ENCODE results near the gene TXNDC15. TPM values are rescaled to one million over a fixed set of nuclear protein-coding genes. Genes with fewer than 3 reads are reported as not detected.

The TXNDC15 gene
- total and polyA plus RNA-seq, 2 of the 13 experiments (the other 11 are each of a cell fraction or from before 2014, with no cell fraction given) = 22.2 to 49.9 TPM

DNA sequence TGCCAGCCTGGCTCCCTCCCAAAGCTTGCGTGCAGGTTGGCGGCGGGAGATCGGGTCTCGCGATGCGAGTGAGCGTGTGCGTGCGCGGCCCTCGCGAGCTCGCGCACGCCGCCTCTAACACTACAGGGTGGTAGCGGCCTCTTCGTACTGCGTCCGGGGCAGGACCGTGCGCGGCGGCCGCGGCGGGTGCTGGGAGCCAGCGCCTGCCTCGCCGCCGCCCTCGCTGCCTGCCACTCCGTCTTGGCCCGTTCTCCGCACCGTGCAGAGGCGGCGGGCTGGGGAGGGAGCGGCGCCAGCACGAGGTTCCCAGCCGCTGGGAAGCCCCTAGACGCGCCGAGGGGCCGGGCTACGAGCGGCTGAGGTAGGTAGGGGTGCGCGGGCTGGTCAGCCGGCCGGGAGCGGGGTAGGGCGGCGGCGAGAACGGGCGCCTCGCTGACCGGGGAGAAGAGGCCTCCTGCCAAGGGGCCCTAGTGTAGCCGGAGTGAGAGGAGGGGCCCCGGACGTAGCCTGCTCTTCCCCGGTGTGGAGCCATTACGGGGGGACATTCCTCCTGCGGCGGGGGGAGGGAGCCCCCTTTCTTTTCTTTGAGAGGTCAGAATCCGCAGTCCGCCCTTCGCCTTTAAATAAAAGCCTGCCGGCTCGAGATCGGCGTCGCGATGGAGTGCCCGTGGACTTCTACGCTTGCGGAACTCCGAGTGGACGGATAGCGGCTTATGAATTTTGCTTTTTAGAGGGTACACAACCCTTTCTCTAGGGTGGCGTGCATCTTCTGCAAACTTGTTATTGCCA, 28.1 kb upstream of the TXNDC15 start, which contains the start of gene C5orf24 (continued):
- TF ChIP-seq MTA1 (CRISPR knock-in tag; IDR thresholded peaks at IDR 0.05; ENCODE audit: borderline replicate concordance) = peak; percentile 88; the same call in 1 of the 2 replicates
- no peak for TF ChIP-seq ZNF138 (CRISPR knock-in tag; IDR thresholded peaks at IDR 0.05; ENCODE audit: low read depth)
- TF ChIP-seq GPBP1L1 (CRISPR knock-in tag; IDR thresholded peaks at IDR 0.05) = no peak
- no peak for TF ChIP-seq ZNF567 (CRISPR knock-in tag; IDR thresholded peaks at IDR 0.05; ENCODE audit: borderline replicate concordance)
- TF ChIP-seq GTF2F1 (IDR thresholded peaks at IDR 0.05; ENCODE audit: low read length) = no peak
- TF ChIP-seq FOXK1 (CRISPR knock-in tag; IDR thresholded peaks at IDR 0.05; ENCODE audit: borderline replicate concordance, low read depth) = no peak
- TF ChIP-seq ZSCAN20 (CRISPR knock-in tag; IDR thresholded peaks at IDR 0.05; ENCODE audit: borderline replicate concordance) = no peak; the same call in none of the 2 replicates
- TF ChIP-seq, protein P1, sequence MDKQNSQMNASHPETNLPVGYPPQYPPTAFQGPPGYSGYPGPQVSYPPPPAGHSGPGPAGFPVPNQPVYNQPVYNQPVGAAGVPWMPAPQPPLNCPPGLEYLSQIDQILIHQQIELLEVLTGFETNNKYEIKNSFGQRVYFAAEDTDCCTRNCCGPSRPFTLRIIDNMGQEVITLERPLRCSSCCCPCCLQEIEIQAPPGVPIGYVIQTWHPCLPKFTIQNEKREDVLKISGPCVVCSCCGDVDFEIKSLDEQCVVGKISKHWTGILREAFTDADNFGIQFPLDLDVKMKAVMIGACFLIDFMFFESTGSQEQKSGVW (CRISPR knock-in tag; IDR thresholded peaks at IDR 0.05; ENCODE audit: borderline replicate concordance) = no peak
- TF ChIP-seq, protein P2, sequence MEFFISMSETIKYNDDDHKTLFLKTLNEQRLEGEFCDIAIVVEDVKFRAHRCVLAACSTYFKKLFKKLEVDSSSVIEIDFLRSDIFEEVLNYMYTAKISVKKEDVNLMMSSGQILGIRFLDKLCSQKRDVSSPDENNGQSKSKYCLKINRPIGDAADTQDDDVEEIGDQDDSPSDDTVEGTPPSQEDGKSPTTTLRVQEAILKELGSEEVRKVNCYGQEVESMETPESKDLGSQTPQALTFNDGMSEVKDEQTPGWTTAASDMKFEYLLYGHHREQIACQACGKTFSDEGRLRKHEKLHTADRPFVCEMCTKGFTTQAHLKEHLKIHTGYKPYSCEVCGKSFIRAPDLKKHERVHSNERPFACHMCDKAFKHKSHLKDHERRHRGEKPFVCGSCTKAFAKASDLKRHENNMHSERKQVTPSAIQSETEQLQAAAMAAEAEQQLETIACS (CRISPR knock-in tag; IDR thresholded peaks at IDR 0.05) = peak; percentile 100
- TF ChIP-seq ZNF496 (CRISPR knock-in tag; IDR thresholded peaks at IDR 0.05; ENCODE audit: insufficient replicate concordance) = no peak
- TF ChIP-seq ZNF160 (CRISPR knock-in tag; IDR thresholded peaks at IDR 0.05) = no peak
- no peak for TF ChIP-seq BHLHE40 (IDR thresholded peaks at IDR 0.05; ENCODE audit: low read length)
- TF ChIP-seq CREM (IDR thresholded peaks at IDR 0.05) = no peak
- no peak for TF ChIP-seq CREM (CRISPR knock-in tag; IDR thresholded peaks at IDR 0.05)
- peak; percentile 98 for TF ChIP-seq ZFX (CRISPR knock-in tag; IDR thresholded peaks at IDR 0.05; ENCODE audit: low read depth)
- TF ChIP-seq AGO1 (IDR thresholded peaks at IDR 0.05; ENCODE audit: low read depth, low read length, poor library complexity, severe bottlenecking) = peak; percentile 84
- TF ChIP-seq MBNL3 (CRISPR knock-in tag; conservative IDR thresholded peaks at IDR 0.05) = no peak
- TF ChIP-seq SYNCRIP (IDR thresholded peaks at IDR 0.05; ENCODE audit: insufficient read depth, low read depth, low read length) = no peak
- 0 out of 2 replicates have a peak, but pooled peaks have one; percentile 23 for TF ChIP-seq ISX (CRISPR knock-in tag; conservative IDR thresholded peaks at IDR 0.05)
- TF ChIP-seq, protein P3, sequence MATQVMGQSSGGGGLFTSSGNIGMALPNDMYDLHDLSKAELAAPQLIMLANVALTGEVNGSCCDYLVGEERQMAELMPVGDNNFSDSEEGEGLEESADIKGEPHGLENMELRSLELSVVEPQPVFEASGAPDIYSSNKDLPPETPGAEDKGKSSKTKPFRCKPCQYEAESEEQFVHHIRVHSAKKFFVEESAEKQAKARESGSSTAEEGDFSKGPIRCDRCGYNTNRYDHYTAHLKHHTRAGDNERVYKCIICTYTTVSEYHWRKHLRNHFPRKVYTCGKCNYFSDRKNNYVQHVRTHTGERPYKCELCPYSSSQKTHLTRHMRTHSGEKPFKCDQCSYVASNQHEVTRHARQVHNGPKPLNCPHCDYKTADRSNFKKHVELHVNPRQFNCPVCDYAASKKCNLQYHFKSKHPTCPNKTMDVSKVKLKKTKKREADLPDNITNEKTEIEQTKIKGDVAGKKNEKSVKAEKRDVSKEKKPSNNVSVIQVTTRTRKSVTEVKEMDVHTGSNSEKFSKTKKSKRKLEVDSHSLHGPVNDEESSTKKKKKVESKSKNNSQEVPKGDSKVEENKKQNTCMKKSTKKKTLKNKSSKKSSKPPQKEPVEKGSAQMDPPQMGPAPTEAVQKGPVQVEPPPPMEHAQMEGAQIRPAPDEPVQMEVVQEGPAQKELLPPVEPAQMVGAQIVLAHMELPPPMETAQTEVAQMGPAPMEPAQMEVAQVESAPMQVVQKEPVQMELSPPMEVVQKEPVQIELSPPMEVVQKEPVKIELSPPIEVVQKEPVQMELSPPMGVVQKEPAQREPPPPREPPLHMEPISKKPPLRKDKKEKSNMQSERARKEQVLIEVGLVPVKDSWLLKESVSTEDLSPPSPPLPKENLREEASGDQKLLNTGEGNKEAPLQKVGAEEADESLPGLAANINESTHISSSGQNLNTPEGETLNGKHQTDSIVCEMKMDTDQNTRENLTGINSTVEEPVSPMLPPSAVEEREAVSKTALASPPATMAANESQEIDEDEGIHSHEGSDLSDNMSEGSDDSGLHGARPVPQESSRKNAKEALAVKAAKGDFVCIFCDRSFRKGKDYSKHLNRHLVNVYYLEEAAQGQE (IDR thresholded peaks at IDR 0.05; ENCODE audit: borderline replicate concordance in 1 of 2, low read depth in 1 of 2, low read length in 2 of 2) = no peak
- peak; percentile 80 for TF ChIP-seq SP4 (CRISPR knock-in tag; IDR thresholded peaks at IDR 0.05)
- no peak for TF ChIP-seq PCBP1 (IDR thresholded peaks at IDR 0.05; ENCODE audit: borderline replicate concordance, low read depth, low read length)
- peak; percentile 54; the same call in 1 of the 2 replicates for TF ChIP-seq ZNF350 (CRISPR knock-in tag; IDR thresholded peaks at IDR 0.05; ENCODE audit: borderline replicate concordance, low read depth)

Data from HepG2 (cell line).